Fibroblast of the aortic adventitia (primary cell): Measurements from ENCODE around the gene FRAS1. TPM values are rescaled to one million over a fixed set of nuclear protein-coding genes. Genes with fewer than 3 reads are reported as not detected.
"Not testable (repeated sequence)": the region's sequence is repeated elsewhere in the genome, so short reads cannot be mapped to it uniquely, and the experiment has no call there.

Source experiments
- DNase-seq: peaks from one replicate; pipeline ENCODE4 v3.0.0-alpha.2; 2010; ENCODE audit warnings: low read depth
- H3K4me3 ChIP-seq: 2 replicates; pipeline ENCODE4 v1.5.1; 2011; ENCODE audit warnings: low read depth, mild to moderate bottlenecking, control low read depth, low read length, moderate library complexity
- CTCF ChIP-seq: IDR thresholded peaks from 2 replicates; pipeline ENCODE4 v1.5.1; 2011; ENCODE audit warnings: mild to moderate bottlenecking, low read length, control low read depth, inconsistent platforms; ENCODE audit not compliant: insufficient read depth
- total RNA-seq: library from RNA; depleted of rRNA; stranded (reverse); fragments of >200 nt; gene quantifications from 2 replicates; pipeline ENCODE4 v1.2.3, GENCODE V29; 2012; ENCODE audit warnings: low replicate concordance

Gene FRAS1
- total RNA-seq, 1 donor, result 1.9 TPM

DNA sequence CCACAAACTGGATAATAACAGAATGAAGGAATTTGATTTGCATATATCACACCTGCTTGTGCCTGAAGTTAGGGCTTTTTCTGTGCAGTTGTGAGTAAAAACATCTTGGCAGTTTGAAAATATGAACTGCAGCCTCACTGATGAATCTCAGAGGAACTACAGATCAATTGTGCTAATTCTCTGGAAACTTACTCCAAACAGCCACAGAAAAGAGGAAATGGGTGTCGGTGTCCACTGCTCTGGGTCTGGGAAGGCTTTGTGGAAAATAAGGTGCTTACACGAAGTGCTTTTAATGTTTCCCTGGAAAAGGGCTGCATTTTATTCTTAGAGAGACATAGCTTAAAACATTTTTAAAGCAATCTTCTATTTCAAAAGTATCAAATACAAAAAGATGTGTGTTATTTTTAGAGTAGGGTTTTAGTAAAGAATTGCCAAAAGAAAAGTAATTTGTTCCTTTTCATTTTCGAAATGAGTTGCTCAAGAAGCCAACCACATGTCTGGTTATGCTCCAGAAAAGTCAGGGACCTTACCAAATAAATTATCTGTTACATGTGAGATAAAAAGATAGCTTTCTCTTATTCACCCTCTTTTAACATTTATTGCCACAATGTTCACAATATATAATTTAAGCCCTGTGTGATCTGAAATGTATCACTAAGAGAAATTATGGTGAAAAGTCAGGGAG is 240.1 kb downstream of the FRAS1 start:
- H3K4me3 ChIP-seq, result no peak overlapping the region
- peak; percentile 86 for DNase-seq
- no peak for TF ChIP-seq CTCF

DNA sequence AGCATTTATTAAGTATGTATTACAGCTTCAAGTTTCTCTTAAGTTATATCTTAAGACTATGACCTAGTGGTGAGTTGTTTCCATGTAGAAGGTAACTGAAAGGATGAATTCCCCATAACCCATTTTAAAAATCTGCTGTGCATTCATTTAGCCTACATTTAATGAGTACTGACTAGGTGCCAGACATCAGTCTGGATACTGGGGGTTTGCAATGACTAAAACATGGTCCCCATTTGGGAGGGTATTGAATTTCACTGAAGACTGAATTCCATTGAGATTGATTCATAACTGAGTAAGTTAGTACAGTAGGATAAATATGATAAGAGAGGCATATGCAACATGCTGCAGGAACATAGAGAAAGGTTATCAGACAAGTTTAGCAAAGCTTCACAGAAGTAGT is 241.5 kb downstream of the FRAS1 start:
- DNase-seq, result peak; percentile 54
- no peak for TF ChIP-seq CTCF
- H3K4me3 ChIP-seq, result no peak overlapping the region

DNA sequence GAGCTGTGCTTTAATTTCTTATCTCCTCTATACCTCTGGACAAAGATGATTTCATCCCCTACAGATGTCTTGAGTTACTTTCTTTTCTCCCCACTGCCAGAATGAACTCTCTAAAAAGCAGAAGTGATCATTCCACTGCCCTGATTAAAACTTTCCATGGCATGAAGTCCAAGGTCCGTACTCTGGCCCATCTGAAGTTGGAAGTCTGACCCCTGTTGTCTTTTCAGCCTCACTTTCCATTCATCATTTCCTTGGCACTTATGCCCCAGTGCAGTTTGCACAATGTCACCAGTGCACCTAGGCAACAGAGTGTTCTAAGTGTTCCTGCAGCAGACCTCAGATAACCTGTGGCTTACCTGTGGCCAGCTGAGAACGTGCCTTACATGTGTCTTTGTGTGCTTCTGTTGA is 242.4 kb downstream of the FRAS1 start:
- peak; percentile 55 for DNase-seq
- no peak overlapping the region for H3K4me3 ChIP-seq
- no peak for TF ChIP-seq CTCF

DNA sequence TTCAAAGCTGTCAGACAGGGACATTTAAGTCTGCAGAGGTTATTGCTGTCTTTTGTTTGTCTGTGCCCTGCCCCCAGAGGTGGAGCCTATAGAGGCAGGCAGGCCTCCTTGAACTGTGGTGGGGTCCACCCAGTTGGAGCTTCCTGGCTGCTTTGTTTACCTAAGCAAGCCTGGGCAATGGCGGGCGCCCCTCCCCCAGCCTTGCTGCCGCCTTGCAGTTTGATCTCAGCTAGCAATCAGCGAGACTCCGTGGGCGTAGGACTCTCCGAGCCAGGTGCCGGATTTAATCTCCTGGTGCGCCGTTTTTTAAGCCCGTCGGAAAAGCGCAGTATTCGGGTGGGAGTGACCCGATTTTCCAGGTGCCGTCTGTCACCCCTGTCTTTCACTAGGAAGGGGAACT is 250.1 kb downstream of the FRAS1 start:
- DNase-seq, H3K4me3 ChIP-seq: not testable (repeated sequence)

DNA sequence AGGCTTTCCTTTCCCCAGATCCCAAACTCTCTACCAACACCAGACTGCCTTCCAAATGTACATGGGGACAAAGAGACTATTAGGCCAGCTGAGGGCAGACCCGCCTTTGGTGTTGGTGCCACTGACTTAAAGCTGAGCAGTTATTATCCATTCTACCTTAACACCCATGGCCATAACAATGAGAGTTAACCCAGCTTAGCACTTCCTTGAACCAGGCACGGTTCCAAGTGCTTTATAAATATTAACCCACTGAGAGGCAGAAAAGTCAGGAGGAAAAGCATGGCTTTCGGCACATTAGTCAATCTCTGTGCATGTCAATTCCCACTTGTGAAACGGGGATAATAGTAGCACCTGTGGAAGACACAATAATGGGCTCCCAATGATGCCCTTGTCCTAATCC is 251.4 kb downstream of the FRAS1 start:
- no peak for TF ChIP-seq CTCF
- no peak overlapping the region for H3K4me3 ChIP-seq
- no peak for DNase-seq

DNA sequence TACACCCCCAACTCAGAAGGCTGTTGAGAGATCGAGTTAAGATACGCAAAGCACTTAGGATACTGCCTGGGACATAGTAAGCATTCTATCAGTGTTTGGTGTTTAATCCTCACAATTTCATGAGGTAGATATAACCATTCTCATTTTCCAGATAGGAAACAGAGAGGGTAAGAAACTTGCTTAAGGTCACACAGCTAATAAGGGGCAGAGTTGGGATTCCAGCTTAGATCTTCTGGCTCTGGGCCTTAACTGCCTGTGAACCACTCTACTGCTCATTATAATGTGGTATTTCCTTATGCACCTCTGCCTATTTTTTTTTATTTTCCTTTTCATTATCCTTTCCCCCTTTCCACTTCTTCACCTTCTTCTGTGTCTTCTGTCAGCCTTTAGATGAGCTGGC is 252.2 kb downstream of the FRAS1 start:
- H3K4me3 ChIP-seq, result no peak overlapping the region
- no peak for DNase-seq
- no peak for TF ChIP-seq CTCF

DNA sequence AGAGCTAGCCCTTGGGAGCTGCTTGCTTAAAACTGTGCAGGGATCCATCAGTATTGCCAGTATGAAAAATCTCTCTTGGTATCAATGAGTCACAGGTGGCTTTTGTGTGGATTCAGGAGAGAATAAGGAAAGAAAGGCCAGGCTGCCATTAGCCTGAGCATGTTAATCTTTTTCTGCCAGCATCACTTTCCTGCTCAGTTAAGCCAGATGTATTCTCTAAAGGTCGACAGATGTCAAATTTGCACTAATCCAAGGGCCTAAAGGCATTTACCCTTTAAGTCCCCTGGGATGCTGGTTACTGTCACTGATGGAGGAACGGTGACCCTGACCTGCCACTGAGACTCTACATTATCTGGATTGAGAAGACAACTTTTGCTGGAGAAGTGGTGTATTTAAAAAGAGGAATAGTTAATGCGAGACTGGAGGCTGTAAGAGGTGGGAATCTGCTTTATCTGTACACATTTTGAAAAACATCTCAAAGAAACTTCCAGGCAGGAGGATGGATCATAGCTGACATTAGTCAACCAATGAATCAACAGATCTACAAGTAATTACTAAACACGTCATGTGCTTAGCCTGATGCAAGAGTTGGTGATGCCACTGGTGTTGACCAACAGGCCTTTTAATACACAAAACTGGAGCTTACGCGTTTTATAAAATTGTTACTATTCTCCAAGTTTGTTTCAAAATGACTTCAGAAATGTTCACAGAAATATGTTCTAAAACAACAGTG is 253.1 kb downstream of the FRAS1 start:
- TF ChIP-seq CTCF, result no peak
- no peak overlapping the region for H3K4me3 ChIP-seq
- DNase-seq, result peak; percentile 13
